ENCODE data around the gene CEP85. TPM values are rescaled to one million over a fixed set of nuclear protein-coding genes. Genes with fewer than 3 reads are reported as not detected.

CEP85 gene
- total and polyA plus RNA-seq, 10 of the 15 experiments (the other 5 are each of a cell fraction or from before 2014, with no cell fraction given): 8.4 to 26.8 (median 21.5) TPM

DNA sequence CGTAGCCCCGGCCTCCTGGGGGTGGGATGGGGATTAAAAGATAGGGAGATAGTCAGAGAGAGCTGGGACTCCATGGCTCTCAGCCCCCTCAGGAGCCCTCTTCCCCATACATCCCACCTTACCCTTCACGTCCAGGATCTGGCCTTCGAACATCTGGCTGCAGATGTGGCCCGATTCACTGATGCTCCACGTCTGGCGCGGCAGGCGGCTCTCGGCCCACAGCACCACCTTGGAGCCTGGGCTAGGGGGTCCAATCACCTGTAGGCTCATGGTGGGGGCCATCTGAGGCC lies 88.0 kb downstream of the CEP85 start:
- no peak overlapping the region for H3K27ac ChIP-seq (ENCODE audit: control insufficient read depth, insufficient read depth)
- H3K4me3 ChIP-seq: no peak overlapping the region
- in situ Hi-C loops (cut with MboI): loop anchor here (5.0 kb wide), 2 partner anchors 35 to 150 kb away; partner anchors contain the start of gene ZNF593OS

More for the DNA sequence above, 88.0 kb downstream of the CEP85 start:
- H3K4me2 ChIP-seq (ENCODE audit: control insufficient read depth, insufficient read depth): no peak overlapping the region
- H3K4me1 ChIP-seq (ENCODE audit: control insufficient read depth, insufficient read depth, low read length): peaks cover 21% of the 10 kb centered on the region
- FAIRE-seq (no peak), ATAC-seq (no peak), DNase-seq (ENCODE audit: low read depth, low spot score) (no peak)
- WGBS (ENCODE audit: insufficient coverage, insufficient replicate concordance, low lambda C conversion rate, missing lambda C conversion rate): 56% methylated on average over 10 of the region's 10 CpGs
- H4K20me1 ChIP-seq (ENCODE audit: control insufficient read depth, insufficient read depth): no peaks in the 10 kb centered on the region
- H3K9ac ChIP-seq (ENCODE audit: control insufficient read depth, insufficient read depth, low read length): no peak overlapping the region; the same call in 1 of the 2 replicates
- TF ChIP-seq RELB (IDR thresholded peaks at IDR 0.05; ENCODE audit: low read depth) (no peak), MTA3 (IDR thresholded peaks at IDR 0.05; ENCODE audit: borderline replicate concordance, low read length) (no peak), NR2F1 (conservative IDR thresholded peaks at IDR 0.05) (no peak), SMAD5 (IDR thresholded peaks at IDR 0.05; ENCODE audit: low read depth) (no peak), ZNF622 (IDR thresholded peaks at IDR 0.05) (no peak), POLR2AphosphoS2 (IDR thresholded peaks at IDR 0.05; ENCODE audit: low read depth, low read length) (no peak), PAX8 (IDR thresholded peaks at IDR 0.05) (no peak), YBX1 (IDR thresholded peaks at IDR 0.05) (no peak), CHD1 (IDR thresholded peaks at IDR 0.05; ENCODE audit: low read depth, low read length) (no peak), MYC (IDR thresholded peaks at IDR 0.05; ENCODE audit: insufficient read depth, insufficient read length, insufficient replicate concordance, low read length, severe bottlenecking) (no peak), NFYB (IDR thresholded peaks at IDR 0.05; ENCODE audit: insufficient read depth, low read depth, low read length) (no peak), MAX (IDR thresholded peaks at IDR 0.05; ENCODE audit: low read depth, low read length) (no peak), SUPT20H (IDR thresholded peaks at IDR 0.05; ENCODE audit: borderline replicate concordance, control insufficient read depth, low read depth, low read length) (no peak)
- TF ChIP-seq, protein P1, sequence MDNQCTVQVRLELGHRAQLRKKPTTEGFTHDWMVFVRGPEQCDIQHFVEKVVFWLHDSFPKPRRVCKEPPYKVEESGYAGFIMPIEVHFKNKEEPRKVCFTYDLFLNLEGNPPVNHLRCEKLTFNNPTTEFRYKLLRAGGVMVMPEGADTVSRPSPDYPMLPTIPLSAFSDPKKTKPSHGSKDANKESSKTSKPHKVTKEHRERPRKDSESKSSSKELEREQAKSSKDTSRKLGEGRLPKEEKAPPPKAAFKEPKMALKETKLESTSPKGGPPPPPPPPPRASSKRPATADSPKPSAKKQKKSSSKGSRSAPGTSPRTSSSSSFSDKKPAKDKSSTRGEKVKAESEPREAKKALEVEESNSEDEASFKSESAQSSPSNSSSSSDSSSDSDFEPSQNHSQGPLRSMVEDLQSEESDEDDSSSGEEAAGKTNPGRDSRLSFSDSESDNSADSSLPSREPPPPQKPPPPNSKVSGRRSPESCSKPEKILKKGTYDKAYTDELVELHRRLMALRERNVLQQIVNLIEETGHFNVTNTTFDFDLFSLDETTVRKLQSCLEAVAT (IDR thresholded peaks at IDR 0.05): no peak
- TF ChIP-seq, protein P2, sequence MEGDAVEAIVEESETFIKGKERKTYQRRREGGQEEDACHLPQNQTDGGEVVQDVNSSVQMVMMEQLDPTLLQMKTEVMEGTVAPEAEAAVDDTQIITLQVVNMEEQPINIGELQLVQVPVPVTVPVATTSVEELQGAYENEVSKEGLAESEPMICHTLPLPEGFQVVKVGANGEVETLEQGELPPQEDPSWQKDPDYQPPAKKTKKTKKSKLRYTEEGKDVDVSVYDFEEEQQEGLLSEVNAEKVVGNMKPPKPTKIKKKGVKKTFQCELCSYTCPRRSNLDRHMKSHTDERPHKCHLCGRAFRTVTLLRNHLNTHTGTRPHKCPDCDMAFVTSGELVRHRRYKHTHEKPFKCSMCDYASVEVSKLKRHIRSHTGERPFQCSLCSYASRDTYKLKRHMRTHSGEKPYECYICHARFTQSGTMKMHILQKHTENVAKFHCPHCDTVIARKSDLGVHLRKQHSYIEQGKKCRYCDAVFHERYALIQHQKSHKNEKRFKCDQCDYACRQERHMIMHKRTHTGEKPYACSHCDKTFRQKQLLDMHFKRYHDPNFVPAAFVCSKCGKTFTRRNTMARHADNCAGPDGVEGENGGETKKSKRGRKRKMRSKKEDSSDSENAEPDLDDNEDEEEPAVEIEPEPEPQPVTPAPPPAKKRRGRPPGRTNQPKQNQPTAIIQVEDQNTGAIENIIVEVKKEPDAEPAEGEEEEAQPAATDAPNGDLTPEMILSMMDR (IDR thresholded peaks at IDR 0.05 in 2 of 3, conservative IDR thresholded peaks at IDR 0.05 in 1 of 3; ENCODE audit: control insufficient read depth in 2 of 3, extremely low read depth in 1 of 3, insufficient read depth in 1 of 3, low read depth in 3 of 3, low read length in 3 of 3): no peak
- CTCF ChIA-PET: interaction anchor here (0.6 to 11.6 kb wide), 33 partner anchors 10 to 218 kb away, joined by 3 to 879 read pairs (median 5); partner anchors contain the start of genes CEP85, SH3BGRL3, UBXN11 and ZNF593
- no peaks in the 10 kb centered on the region for H3K27me3 ChIP-seq (replicated peaks in 1 of 2; ENCODE audit: control insufficient read depth in 2 of 2, insufficient read depth in 2 of 2, low read length in 1 of 2)
- no TSS peak for BruUV-seq (replicated peaks)
- intact Hi-C loops (cut with micrococcal nuclease; ENCODE audit: unreplicated experiment): loop anchor here (5.0 kb wide), 1 partner anchor 155 kb away; the partner anchor contains the start of genes C1orf232 and ZNF593
- POLR2A ChIA-PET: interaction anchor here (10.6 kb wide), 1 partner anchor 35 kb away, joined by 253 read pairs; no protein-coding TSS in a partner anchor
- H3K9me3 ChIP-seq (replicated peaks; ENCODE audit: control insufficient read depth, insufficient read depth, low read length): no peaks in the 10 kb centered on the region
- SMC1A ChIA-PET (ENCODE audit: uncharacterized antibody, unreplicated experiment): interaction anchor here (0.7 to 14.9 kb wide), 15 partner anchors 10 to 152 kb away, joined by 3 to 474 read pairs (median 6); partner anchors contain the start of genes C1orf232, CEP85, SH3BGRL3 and UBXN11
- RAD21 ChIA-PET (ENCODE audit: unreplicated experiment): interaction anchor here (0.6 to 10.4 kb wide), 14 partner anchors 13 to 177 kb away, joined by 3 to 477 read pairs (median 6); partner anchors contain the start of genes CEP85, SH3BGRL3, UBXN11 and ZNF593
- no peak overlapping the region for H2AFZ ChIP-seq (ENCODE audit: control insufficient read depth, low read depth, low read length)
- peaks cover 0 to 3% of the 10 kb centered on the region in 2 experiments; a peak in 1 of 4 replicates for H3K36me3 ChIP-seq (ENCODE audit: control insufficient read depth in 2 of 2, insufficient read depth in 2 of 2, low read length in 1 of 2)
- H3K79me2 ChIP-seq (ENCODE audit: control insufficient read depth, insufficient read depth, low read length): peaks cover 23% of the 10 kb centered on the region
